GM12878 (cell line): ENCODE data around the gene UACA. TPM values are rescaled to one million over a fixed set of nuclear protein-coding genes. Genes with fewer than 3 reads are reported as not detected.

ENCODE experiments used
- ATAC-seq: fragments of 200-7000 bp; cut with Tn5 transposase; 3 replicates; pipeline ENCODE4 v1.9.1; 2020; ENCODE audit warnings: mild to moderate bottlenecking, moderate library complexity
- BruUV-seq: library from RNA; stranded (reverse); fragments of 400-500 nt; replicated peaks from 2 replicates; lab custom pipeline; 2021; lab: Mats Ljungman, UMichigan
- CTCF ChIA-PET: fragments of 300-600 bp; sonication (Branson Sonifier 250); formaldehyde crosslinking; extraction: SDS; loops from one replicate; lab custom pipeline; 2021; ENCODE audit warnings: inconsistent platforms; lab: Yijun Ruan, JAX
- POLR2A ChIA-PET: fragments of 350-600 bp; formaldehyde crosslinking; extraction: SDS; loops from one replicate; lab custom pipeline; 2021; ENCODE audit warnings: inconsistent platforms; lab: Charles Lee
- RAD21 ChIA-PET: fragments of 300-600 bp; sonication (Branson Sonifier 250); formaldehyde crosslinking; loops from one replicate; lab custom pipeline; 2023; ENCODE audit warnings: antibody characterized with exemption; ENCODE audit not compliant: unreplicated experiment; lab: Charles Lee
- SMC1A ChIA-PET: fragments of 300-600 bp; sonication (Branson Sonifier 250); formaldehyde crosslinking; loops from one replicate; lab custom pipeline; 2023; ENCODE audit not compliant: unreplicated experiment, uncharacterized antibody; lab: Charles Lee
- DNase-seq: peaks from one replicate; pipeline ENCODE4 v3.0.0-alpha.2; 2011; ENCODE audit warnings: low read depth, low spot score
- FAIRE-seq: peaks from 3 replicates; lab custom pipeline; 2011; peaks lifted over from hg19 to GRCh38; lab: Jason Lieb, UNC
- H2AFZ ChIP-seq: 2 replicates; pipeline ENCODE4 v1.6.0; 2011; ENCODE audit warnings: low read depth, low read length, control low read depth; ENCODE audit not compliant: control insufficient read depth
- H3K27ac ChIP-seq: 2 replicates; pipeline ENCODE4 v1.5.1; 2011; ENCODE audit warnings: control low read depth; ENCODE audit not compliant: control insufficient read depth, insufficient read depth
- H3K27me3 ChIP-seq, 2 experiments: replicated peaks in 1 of 2; 2 replicates each; pipeline versions ENCODE4 v1.6.0 to v1.6.1; 2011; ENCODE audit warnings: low read length in 1 of 2; ENCODE audit not compliant: control insufficient read depth in 2 of 2, insufficient read depth in 2 of 2
- H3K36me3 ChIP-seq, 2 experiments: 2 replicates each; pipeline ENCODE4 v1.5.1; 2011; ENCODE audit warnings: low read length in 1 of 2; ENCODE audit not compliant: control insufficient read depth in 2 of 2, insufficient read depth in 2 of 2
- H3K4me1 ChIP-seq: 2 replicates; pipeline ENCODE4 v1.6.1; 2011; ENCODE audit warnings: mild to moderate bottlenecking, low read length, moderate library complexity, mixed read lengths; ENCODE audit not compliant: control insufficient read depth, insufficient read depth
- H3K4me2 ChIP-seq: 2 replicates; pipeline ENCODE4 v1.6.0; 2011; ENCODE audit warnings: control low read depth; ENCODE audit not compliant: control insufficient read depth, insufficient read depth
- H3K4me3 ChIP-seq: fragments of 200-600 bp; sonication (generic); 2 replicates; pipeline ENCODE4 v1.5.1; 2016
- H3K79me2 ChIP-seq: 2 replicates; pipeline ENCODE4 v1.6.0; 2011; ENCODE audit warnings: low read length; ENCODE audit not compliant: control insufficient read depth, insufficient read depth
- H3K9ac ChIP-seq: 2 replicates; pipeline ENCODE4 v1.8.0; 2011; ENCODE audit warnings: low read length, control low read depth, mixed read lengths; ENCODE audit not compliant: control insufficient read depth, insufficient read depth
- H3K9me3 ChIP-seq: replicated peaks from 3 replicates; pipeline ENCODE4 v1.5.1; 2011; ENCODE audit warnings: mild to moderate bottlenecking, low read length; ENCODE audit not compliant: control insufficient read depth, insufficient read depth
- H4K20me1 ChIP-seq: 2 replicates; pipeline ENCODE4 v1.6.0; 2011; ENCODE audit not compliant: control insufficient read depth, insufficient read depth
- IKZF1 ChIP-seq: fragments of 450-650 bp; conservative IDR thresholded peaks from 2 replicates; pipeline ENCODE4 v1.6.1; 2017; ENCODE audit warnings: antibody characterized with exemption, mild to moderate bottlenecking
- NR2C2 ChIP-seq: IDR thresholded peaks from 2 replicates; pipeline ENCODE4 v1.6.1; 2011; ENCODE audit warnings: borderline replicate concordance, low read depth; ENCODE audit not compliant: control insufficient read depth, insufficient read length
- SUPT20H ChIP-seq: IDR thresholded peaks from 2 replicates; pipeline ENCODE4 v1.6.1; 2011; ENCODE audit warnings: low read depth, mild to moderate bottlenecking, low read length, moderate library complexity, borderline replicate concordance; ENCODE audit not compliant: control insufficient read depth
- ZNF592 ChIP-seq: fragments of 450-650 bp; IDR thresholded peaks from 2 replicates; pipeline ENCODE4 v1.6.1; 2017; ENCODE audit warnings: mild to moderate bottlenecking, moderate library complexity
- WGBS: methylation state at CpG from one replicate; pipeline ENCODE4 v1.1.6; 2016; ENCODE audit warnings: low lambda C conversion rate; ENCODE audit not compliant: insufficient replicate concordance, insufficient coverage; ENCODE audit errors: missing lambda C conversion rate; 5-methylcytosine and 5-hydroxymethylcytosine counted together
- in situ Hi-C: fragments of 300-500 bp; cut with MboI; formaldehyde crosslinking; loops from 9 replicates; pipeline ENCODE4 v1.14.3; 2018; ENCODE audit warnings: mixed read lengths
- intact Hi-C: fragments of 100-400 bp; cut with micrococcal nuclease; formaldehyde crosslinking; loops from one replicate; pipeline ENCODE4 v1.14.2; 2022; ENCODE audit not compliant: unreplicated experiment
- polyA plus RNA-seq, 11 experiments: library from polyadenylated mRNA; depleted of rRNA in 4 of 11; unstranded in 6 of 11; stranded (reverse) in 5 of 11; fragments of >200 nt; fragmentation: Nextera tagmentation in 4 of 11; fragmentation: Illumina TruSeq in 1 of 11; extraction: Ambion mirVana in 4 of 11; extraction: Trizol in 1 of 11; gene quantifications; 1 replicate in 1 of 11; 2 replicates in 10 of 11; pipeline versions ENCODE4 v1.2.1 to v1.2.3, GENCODE V29; 2011 to 2016; ENCODE audit warnings: inconsistent platforms in 2 of 11, missing spikeins in 2 of 11, low read depth in 1 of 11
- total RNA-seq, 4 experiments: library from RNA; depleted of rRNA in 3 of 4; stranded (reverse); fragments of >200 nt in 3 of 4; fragmentation: Illumina TruSeq in 1 of 4; extraction: Trizol in 1 of 4; gene quantifications; 2 replicates each; pipeline versions ENCODE4 v1.2.1 to v1.2.3, GENCODE V29; 2013 to 2021
- TF ChIP-seq, protein P1 (sequence below): IDR thresholded peaks from 2 replicates; pipeline ENCODE4 v1.6.1; 2012; ENCODE audit warnings: low read depth, low read length, improper control_type of control experiment
- TF ChIP-seq, protein P2 (sequence below): IDR thresholded peaks from 2 replicates; pipeline ENCODE4 v1.6.1; 2012; ENCODE audit warnings: improper control_type of control experiment, low read depth, low read length; ENCODE audit not compliant: insufficient replicate concordance
- TF ChIP-seq, protein P3 (sequence below): IDR thresholded peaks from 2 replicates; pipeline ENCODE4 v1.6.1; 2012; ENCODE audit warnings: low read depth, low read length, improper control_type of control experiment

UACA gene
- total and polyA plus RNA-seq, 10 of the 15 experiments (the other 5 are each of a cell fraction or from before 2014, with no cell fraction given) = 0.30 to 4.0 (median 2.0) TPM

DNA sequence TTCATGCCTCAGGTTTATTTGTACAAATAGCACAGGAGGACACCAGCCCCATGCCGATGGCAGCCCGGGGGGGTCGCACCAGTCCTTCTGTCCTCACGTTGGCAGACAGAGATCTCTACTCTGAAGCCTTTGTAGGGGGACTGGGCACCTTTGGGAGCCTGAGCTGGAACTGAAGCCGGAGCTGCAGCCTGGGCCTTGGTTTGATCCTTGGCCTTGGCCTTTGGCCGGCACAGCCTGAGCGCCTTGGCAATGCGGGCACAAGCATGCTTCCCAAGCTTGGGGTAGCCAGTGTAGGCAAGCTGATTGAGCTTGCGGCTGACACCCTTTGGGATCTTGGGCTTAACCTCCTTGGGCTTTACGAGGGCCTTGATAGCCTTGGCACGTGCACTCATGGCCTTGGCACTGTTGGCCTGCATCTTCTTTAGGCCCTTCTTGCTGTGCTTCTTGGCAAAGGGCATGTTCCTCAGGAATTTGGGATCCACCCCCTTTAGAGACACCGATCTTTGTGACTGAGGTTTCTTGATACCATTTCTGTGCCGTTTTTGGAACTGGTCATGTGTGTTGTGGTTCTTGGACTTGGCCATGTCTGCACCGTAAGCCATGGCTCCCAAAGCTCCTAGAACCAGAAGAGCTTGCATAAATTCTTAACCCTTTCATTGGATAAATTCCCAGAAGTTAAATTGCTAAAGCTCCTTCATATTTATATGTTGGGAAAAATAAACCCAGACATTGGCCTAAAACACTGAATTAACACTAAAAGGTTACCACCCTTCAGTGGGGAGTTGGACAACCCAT is 33.4 kb upstream of the UACA start:
- in situ Hi-C loops = no loop called here
- SMC1A ChIA-PET = no interaction called here
- CTCF ChIA-PET = no interaction called here
- Histone ChIP-seq H3K36me3 (no peaks in the 10 kb centered on the region), H3K27me3 (peaks cover 0 to 5% of the 10 kb centered on the region in 2 experiments; a peak in 1 of 4 replicates), H3K9ac (no peak overlapping the region), H2AFZ (no peak overlapping the region), H3K4me3 (no peak overlapping the region), H3K9me3 (no peaks in the 10 kb centered on the region), H4K20me1 (no peaks in the 10 kb centered on the region), H3K79me2 (no peaks in the 10 kb centered on the region)
- 44% methylated on average over 14 of the region's 14 CpGs for WGBS
- FAIRE-seq = no peak
- BruUV-seq = no TSS peak
- no peak for DNase-seq
- TF ChIP-seq ZNF592 = no peak
- no peak for TF ChIP-seq SUPT20H
- TF ChIP-seq, protein P1, sequence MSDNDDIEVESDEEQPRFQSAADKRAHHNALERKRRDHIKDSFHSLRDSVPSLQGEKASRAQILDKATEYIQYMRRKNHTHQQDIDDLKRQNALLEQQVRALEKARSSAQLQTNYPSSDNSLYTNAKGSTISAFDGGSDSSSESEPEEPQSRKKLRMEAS = no peak
- TF ChIP-seq, protein P2, sequence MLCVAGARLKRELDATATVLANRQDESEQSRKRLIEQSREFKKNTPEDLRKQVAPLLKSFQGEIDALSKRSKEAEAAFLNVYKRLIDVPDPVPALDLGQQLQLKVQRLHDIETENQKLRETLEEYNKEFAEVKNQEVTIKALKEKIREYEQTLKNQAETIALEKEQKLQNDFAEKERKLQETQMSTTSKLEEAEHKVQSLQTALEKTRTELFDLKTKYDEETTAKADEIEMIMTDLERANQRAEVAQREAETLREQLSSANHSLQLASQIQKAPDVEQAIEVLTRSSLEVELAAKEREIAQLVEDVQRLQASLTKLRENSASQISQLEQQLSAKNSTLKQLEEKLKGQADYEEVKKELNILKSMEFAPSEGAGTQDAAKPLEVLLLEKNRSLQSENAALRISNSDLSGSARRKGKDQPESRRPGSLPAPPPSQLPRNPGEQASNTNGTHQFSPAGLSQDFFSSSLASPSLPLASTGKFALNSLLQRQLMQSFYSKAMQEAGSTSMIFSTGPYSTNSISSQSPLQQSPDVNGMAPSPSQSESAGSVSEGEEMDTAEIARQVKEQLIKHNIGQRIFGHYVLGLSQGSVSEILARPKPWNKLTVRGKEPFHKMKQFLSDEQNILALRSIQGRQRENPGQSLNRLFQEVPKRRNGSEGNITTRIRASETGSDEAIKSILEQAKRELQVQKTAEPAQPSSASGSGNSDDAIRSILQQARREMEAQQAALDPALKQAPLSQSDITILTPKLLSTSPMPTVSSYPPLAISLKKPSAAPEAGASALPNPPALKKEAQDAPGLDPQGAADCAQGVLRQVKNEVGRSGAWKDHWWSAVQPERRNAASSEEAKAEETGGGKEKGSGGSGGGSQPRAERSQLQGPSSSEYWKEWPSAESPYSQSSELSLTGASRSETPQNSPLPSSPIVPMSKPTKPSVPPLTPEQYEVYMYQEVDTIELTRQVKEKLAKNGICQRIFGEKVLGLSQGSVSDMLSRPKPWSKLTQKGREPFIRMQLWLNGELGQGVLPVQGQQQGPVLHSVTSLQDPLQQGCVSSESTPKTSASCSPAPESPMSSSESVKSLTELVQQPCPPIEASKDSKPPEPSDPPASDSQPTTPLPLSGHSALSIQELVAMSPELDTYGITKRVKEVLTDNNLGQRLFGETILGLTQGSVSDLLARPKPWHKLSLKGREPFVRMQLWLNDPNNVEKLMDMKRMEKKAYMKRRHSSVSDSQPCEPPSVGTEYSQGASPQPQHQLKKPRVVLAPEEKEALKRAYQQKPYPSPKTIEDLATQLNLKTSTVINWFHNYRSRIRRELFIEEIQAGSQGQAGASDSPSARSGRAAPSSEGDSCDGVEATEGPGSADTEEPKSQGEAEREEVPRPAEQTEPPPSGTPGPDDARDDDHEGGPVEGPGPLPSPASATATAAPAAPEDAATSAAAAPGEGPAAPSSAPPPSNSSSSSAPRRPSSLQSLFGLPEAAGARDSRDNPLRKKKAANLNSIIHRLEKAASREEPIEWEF = no peak
- TF ChIP-seq, protein P3, sequence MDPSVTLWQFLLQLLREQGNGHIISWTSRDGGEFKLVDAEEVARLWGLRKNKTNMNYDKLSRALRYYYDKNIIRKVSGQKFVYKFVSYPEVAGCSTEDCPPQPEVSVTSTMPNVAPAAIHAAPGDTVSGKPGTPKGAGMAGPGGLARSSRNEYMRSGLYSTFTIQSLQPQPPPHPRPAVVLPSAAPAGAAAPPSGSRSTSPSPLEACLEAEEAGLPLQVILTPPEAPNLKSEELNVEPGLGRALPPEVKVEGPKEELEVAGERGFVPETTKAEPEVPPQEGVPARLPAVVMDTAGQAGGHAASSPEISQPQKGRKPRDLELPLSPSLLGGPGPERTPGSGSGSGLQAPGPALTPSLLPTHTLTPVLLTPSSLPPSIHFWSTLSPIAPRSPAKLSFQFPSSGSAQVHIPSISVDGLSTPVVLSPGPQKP = no peak
- no peak for TF ChIP-seq NR2C2
- TF ChIP-seq IKZF1 = no peak
- TF ChIP-seq, all 136 proteins: peak for 0
- Histone ChIP-seq H3K27ac (no peak overlapping the region), H3K4me1 (no peaks in the 10 kb centered on the region), H3K4me2 (no peak overlapping the region)
- ATAC-seq = no peak
- ChIA-PET POLR2A (no interaction called here), RAD21 (no interaction called here)
- intact Hi-C loops = no loop called here
